Parathyroid adenoma (tissue), 2 donors: ENCODE measurements around the gene RYR1.

Experiments
- H2AFZ ChIP-seq: fragments of 300-600 bp; sonication (generic); one replicate; pipeline ENCODE4 v1.7.0; 2017; ENCODE audit warnings: antibody characterized with exemption, mild to moderate bottlenecking
- H3K27ac ChIP-seq: fragments of 300-600 bp; sonication (generic); one replicate; pipeline ENCODE4 v1.7.0; 2017
- H3K27me3 ChIP-seq: fragments of 300-600 bp; sonication (generic); one replicate; pipeline ENCODE4 v1.7.0; 2017; ENCODE audit warnings: low read length; ENCODE audit not compliant: control insufficient read depth, insufficient read depth
- H3K36me3 ChIP-seq: fragments of 300-600 bp; sonication (generic); one replicate; pipeline ENCODE4 v1.7.0; 2017; ENCODE audit warnings: low read length; ENCODE audit not compliant: control insufficient read depth, insufficient read depth
- H3K4me1 ChIP-seq: fragments of 300-600 bp; sonication (generic); one replicate; pipeline ENCODE4 v1.7.0; 2017; ENCODE audit warnings: control low read depth
- H3K4me2 ChIP-seq: fragments of 300-600 bp; sonication (generic); one replicate; pipeline ENCODE4 v1.7.0; 2017; ENCODE audit warnings: low read length
- H3K4me3 ChIP-seq: fragments of 300-600 bp; sonication (generic); one replicate; pipeline ENCODE4 v1.7.0; 2017; ENCODE audit warnings: low read depth, low read length
- H3K79me2 ChIP-seq: fragments of 300-600 bp; sonication (generic); one replicate; pipeline ENCODE4 v1.7.0; 2017; ENCODE audit warnings: control low read depth
- H3K9ac ChIP-seq: fragments of 300-600 bp; sonication (generic); one replicate; pipeline ENCODE4 v1.7.0; 2017; ENCODE audit warnings: mild to moderate bottlenecking
- H3K9me3 ChIP-seq: fragments of 300-600 bp; sonication (generic); one replicate; pipeline ENCODE4 v1.7.0; 2017; ENCODE audit warnings: low read length; ENCODE audit not compliant: control insufficient read depth
- TF ChIP-seq, protein P1 (sequence below): fragments of 300-600 bp; sonication (generic); IDR thresholded peaks from one replicate; pipeline ENCODE4 v1.7.0; 2017; ENCODE audit warnings: antibody characterized with exemption, mild to moderate bottlenecking
- donor health status: primary hyperparathyroidism.

The RYR1 gene

DNA sequence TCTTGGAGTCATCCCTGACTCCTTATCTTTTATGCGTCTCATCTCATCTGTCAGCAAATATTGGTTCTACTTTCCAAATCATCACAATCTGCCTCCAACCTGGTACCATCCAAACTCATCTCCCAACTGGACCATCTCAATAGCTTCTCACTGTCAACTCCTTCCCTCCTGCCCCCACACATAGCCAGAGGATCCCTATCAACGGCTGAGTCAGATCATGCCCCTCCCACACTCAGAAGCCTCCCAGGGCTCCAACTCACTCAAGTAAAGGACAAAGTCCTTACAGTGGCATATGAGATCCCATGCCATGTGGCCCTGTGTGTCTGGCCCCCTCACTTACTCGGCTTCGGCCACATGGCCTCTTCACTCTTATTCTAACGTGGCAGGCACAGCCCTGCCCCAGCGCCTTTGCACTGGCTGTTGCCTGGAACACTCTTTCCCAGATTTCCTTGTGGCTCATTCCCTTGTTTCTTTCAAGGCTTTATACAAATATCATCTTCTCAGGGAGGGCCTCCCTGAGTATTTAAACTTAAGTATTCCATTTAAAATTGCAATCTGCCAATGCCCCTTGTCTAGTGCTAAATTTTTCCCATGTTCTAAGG, 40.7 kb upstream of the RYR1 start:
- TF ChIP-seq, protein P1, sequence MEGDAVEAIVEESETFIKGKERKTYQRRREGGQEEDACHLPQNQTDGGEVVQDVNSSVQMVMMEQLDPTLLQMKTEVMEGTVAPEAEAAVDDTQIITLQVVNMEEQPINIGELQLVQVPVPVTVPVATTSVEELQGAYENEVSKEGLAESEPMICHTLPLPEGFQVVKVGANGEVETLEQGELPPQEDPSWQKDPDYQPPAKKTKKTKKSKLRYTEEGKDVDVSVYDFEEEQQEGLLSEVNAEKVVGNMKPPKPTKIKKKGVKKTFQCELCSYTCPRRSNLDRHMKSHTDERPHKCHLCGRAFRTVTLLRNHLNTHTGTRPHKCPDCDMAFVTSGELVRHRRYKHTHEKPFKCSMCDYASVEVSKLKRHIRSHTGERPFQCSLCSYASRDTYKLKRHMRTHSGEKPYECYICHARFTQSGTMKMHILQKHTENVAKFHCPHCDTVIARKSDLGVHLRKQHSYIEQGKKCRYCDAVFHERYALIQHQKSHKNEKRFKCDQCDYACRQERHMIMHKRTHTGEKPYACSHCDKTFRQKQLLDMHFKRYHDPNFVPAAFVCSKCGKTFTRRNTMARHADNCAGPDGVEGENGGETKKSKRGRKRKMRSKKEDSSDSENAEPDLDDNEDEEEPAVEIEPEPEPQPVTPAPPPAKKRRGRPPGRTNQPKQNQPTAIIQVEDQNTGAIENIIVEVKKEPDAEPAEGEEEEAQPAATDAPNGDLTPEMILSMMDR: no peak
- Histone ChIP-seq H2AFZ (no peak overlapping the region), H3K4me2 (no peak overlapping the region), H3K9ac (no peak overlapping the region), H3K36me3 (no peaks in the 10 kb centered on the region), H3K27ac (no peak overlapping the region), H3K4me1 (no peaks in the 10 kb centered on the region), H3K9me3 (no peaks in the 10 kb centered on the region), H3K27me3 (no peaks in the 10 kb centered on the region), H3K4me3 (no peak overlapping the region), H3K79me2 (no peaks in the 10 kb centered on the region)

DNA sequence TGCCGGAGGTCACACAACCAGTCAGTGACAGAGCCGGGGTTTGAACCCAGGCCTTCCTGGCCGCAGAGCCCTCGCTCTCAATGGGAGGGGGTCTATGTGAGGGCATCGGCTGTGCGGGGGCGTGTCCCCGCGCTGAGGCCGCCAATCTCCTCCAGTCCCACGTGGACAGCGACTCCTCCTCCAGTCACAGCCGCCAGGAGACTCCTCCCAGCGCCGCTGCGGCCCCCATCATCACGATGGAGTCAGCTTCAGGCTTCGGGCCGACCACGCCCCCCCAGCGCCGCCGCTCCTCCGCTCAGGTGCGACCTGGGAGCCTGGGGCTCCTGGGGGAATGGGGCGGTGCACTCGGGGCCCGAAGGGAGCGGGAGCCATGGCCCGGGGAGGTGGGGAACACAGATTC, 39.0 kb upstream of the RYR1 start:
- no peak overlapping the region for H3K9ac ChIP-seq
- H3K4me3 ChIP-seq: no peak overlapping the region
- H3K27me3 ChIP-seq: no peaks in the 10 kb centered on the region
- no peaks in the 10 kb centered on the region for H3K4me1 ChIP-seq
- H3K36me3 ChIP-seq: no peaks in the 10 kb centered on the region
- H3K79me2 ChIP-seq: no peaks in the 10 kb centered on the region
- H3K27ac ChIP-seq: no peak overlapping the region
- no peaks in the 10 kb centered on the region for H3K9me3 ChIP-seq
- no peak overlapping the region for H3K4me2 ChIP-seq
- H2AFZ ChIP-seq: no peak overlapping the region
- TF ChIP-seq, protein P1: no peak

DNA sequence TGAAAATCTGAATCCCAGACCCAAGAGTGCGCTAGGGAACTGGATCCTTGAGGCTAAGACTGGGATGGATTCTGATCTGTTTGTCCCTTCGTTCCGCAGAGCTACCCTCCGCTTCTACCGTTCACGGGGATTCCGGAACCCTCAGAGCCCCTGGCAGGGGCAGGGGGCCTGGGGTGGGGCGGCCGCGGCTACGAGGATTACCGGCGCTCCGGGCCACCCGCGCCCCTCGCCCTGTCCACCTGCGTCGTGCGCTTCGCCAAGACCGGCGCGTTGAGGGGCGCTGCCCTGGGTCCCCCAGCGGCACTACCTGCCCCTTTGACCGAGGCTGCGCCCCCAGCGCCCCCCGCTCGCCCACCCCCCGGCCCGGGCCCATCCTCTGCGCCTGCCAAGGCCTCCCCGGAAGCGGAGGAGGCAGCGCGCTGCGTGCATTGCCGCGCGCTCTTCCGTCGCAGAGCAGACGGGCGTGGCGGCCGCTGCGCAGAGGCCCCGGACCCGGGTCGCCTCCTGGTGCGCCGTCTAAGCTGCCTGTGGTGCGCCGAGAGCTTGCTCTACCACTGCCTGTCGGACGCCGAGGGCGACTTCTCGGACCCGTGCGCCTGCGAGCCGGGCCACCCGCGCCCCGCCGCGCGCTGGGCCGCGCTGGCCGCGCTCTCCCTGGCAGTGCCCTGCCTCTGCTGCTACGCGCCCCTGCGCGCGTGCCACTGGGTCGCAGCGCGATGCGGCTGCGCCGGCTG, 37.9 kb upstream of the RYR1 start:
- Histone ChIP-seq H3K9ac (no peak overlapping the region), H3K27ac (no peak overlapping the region)

DNA sequence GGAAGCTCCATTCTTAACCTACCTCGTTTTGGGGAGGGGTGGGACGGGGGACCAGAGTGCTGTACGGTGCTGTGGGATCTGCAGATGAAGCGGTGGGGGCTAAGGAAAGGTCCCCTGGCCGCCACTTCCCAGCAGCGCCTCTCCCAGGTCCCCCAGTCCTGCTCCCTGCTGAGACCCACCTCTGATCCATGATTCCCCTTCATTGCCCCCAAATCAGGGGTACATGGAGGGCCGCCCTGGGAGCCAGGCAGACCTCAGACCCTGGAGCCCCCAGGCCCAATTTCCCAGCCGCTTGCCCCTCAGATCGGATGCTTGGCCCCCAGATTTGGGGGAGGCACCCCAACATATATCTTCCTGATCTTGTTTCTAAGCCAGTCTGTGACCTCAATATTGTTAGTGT, 34.4 kb upstream of the RYR1 start:
- H3K4me3 ChIP-seq: no peak overlapping the region
- no peaks in the 10 kb centered on the region for H3K79me2 ChIP-seq
- H2AFZ ChIP-seq: no peak overlapping the region
- peaks cover 3% of the 10 kb centered on the region for H3K4me1 ChIP-seq
- TF ChIP-seq, protein P1: no peak
- no peaks in the 10 kb centered on the region for H3K9me3 ChIP-seq
- no peak overlapping the region for H3K9ac ChIP-seq
- H3K27ac ChIP-seq: no peak overlapping the region
- no peaks in the 10 kb centered on the region for H3K36me3 ChIP-seq
- H3K27me3 ChIP-seq: no peaks in the 10 kb centered on the region
- H3K4me2 ChIP-seq: no peak overlapping the region

More for the DNA sequence above, 37.9 kb upstream of the RYR1 start:
- Histone ChIP-seq H3K4me2 (no peak overlapping the region), H3K4me3 (no peak overlapping the region), H3K36me3 (no peaks in the 10 kb centered on the region), H2AFZ (no peak overlapping the region), H3K79me2 (no peaks in the 10 kb centered on the region), H3K4me1 (no peaks in the 10 kb centered on the region), H3K9me3 (no peaks in the 10 kb centered on the region), H3K27me3 (no peaks in the 10 kb centered on the region)
- TF ChIP-seq, protein P1: no peak

DNA sequence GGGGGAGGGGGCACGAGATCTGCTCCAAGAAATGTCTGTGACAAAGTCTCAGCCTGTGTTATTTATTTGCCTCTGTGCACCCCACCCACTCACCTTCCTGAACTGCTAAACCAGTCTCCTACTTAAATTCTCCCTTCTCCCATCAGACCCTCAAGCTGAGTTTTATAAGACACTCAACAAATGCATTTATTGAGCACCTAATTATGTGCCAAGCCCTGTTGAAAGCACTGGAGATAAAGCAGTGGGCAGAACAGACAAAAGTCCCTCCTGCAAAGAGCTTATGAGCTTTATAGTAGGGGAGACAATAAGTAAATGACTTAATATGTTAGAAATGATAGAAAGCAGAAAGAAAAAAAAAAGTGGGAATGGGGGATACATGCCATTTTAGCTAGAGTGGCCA, 34.0 kb upstream of the RYR1 start:
- H3K4me2 ChIP-seq: no peak overlapping the region
- no peak overlapping the region for H3K4me3 ChIP-seq
- TF ChIP-seq, protein P1: no peak
- no peaks in the 10 kb centered on the region for H3K79me2 ChIP-seq
- no peaks in the 10 kb centered on the region for H3K36me3 ChIP-seq
- no peaks in the 10 kb centered on the region for H3K27me3 ChIP-seq
- H2AFZ ChIP-seq: no peak overlapping the region
- H3K9me3 ChIP-seq: no peaks in the 10 kb centered on the region
- H3K4me1 ChIP-seq: peaks cover 3% of the 10 kb centered on the region
- H3K27ac ChIP-seq: no peak overlapping the region
- H3K9ac ChIP-seq: no peak overlapping the region
